ENCODE measurements around the gene MEA1. TPM values are rescaled to one million over a fixed set of nuclear protein-coding genes. Genes with fewer than 3 reads are reported as not detected.

The MEA1 gene
- total RNA-seq, 1 experiment from 2014 or later = 64.8 TPM

- H4K20me1 ChIP-seq (ENCODE audit: insufficient read depth) = no peaks in the 10 kb centered on the region
- peak overlapping the region; percentile 52 for H3K27ac ChIP-seq (ENCODE audit: low read depth, low read length)
- no peaks in the 10 kb centered on the region for H3K27me3 ChIP-seq (ENCODE audit: insufficient read depth, low read length)
- peak; percentile 15; the same call in 1 of the 2 replicates for TF ChIP-seq POLR2AphosphoS5 (IDR thresholded peaks at IDR 0.05; ENCODE audit: low read depth, low read length)
- TF ChIP-seq ZBTB33 (IDR thresholded peaks at IDR 0.05; ENCODE audit: extremely low read depth, insufficient replicate concordance, low read length) = no peak
- no peak for TF ChIP-seq SP1 (IDR thresholded peaks at IDR 0.05; ENCODE audit: low read depth)
- TF ChIP-seq ATF3 (IDR thresholded peaks at IDR 0.05) = no peak
- TF ChIP-seq FOSL1 (IDR thresholded peaks at IDR 0.05; ENCODE audit: low read depth) = no peak
- no peak for TF ChIP-seq POLR2A (IDR thresholded peaks at IDR 0.05; ENCODE audit: borderline replicate concordance, extremely low read depth, insufficient read depth, insufficient read length)
- TF ChIP-seq, protein P1, sequence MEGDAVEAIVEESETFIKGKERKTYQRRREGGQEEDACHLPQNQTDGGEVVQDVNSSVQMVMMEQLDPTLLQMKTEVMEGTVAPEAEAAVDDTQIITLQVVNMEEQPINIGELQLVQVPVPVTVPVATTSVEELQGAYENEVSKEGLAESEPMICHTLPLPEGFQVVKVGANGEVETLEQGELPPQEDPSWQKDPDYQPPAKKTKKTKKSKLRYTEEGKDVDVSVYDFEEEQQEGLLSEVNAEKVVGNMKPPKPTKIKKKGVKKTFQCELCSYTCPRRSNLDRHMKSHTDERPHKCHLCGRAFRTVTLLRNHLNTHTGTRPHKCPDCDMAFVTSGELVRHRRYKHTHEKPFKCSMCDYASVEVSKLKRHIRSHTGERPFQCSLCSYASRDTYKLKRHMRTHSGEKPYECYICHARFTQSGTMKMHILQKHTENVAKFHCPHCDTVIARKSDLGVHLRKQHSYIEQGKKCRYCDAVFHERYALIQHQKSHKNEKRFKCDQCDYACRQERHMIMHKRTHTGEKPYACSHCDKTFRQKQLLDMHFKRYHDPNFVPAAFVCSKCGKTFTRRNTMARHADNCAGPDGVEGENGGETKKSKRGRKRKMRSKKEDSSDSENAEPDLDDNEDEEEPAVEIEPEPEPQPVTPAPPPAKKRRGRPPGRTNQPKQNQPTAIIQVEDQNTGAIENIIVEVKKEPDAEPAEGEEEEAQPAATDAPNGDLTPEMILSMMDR (IDR thresholded peaks at IDR 0.05 in 2 of 3, conservative IDR thresholded peaks at IDR 0.05 in 1 of 3; ENCODE audit: borderline replicate concordance in 1 of 3, insufficient read depth in 1 of 3, low read depth in 2 of 3, low read length in 2 of 3) = no peak
- TF ChIP-seq JUND (IDR thresholded peaks at IDR 0.05) = no peak
- peak overlapping the region; percentile 84 for H3K9ac ChIP-seq (ENCODE audit: low read length)
- H3K9me2 ChIP-seq (ENCODE audit: insufficient read depth) = no peaks in the 10 kb centered on the region
- intact Hi-C loops (cut with micrococcal nuclease) = loop anchor here (5.0 kb wide), 2 partner anchors 44 to 256 kb away; partner anchors contain the start of genes KLC4 and MRPL2
- H3K79me2 ChIP-seq (ENCODE audit: insufficient read depth, low read length) = peaks cover 46% of the 10 kb centered on the region
- peaks cover 7 to 20% of the 10 kb centered on the region in 2 experiments; a peak in 2 of 4 replicates for H3K4me1 ChIP-seq (ENCODE audit: control insufficient read depth in 1 of 2, insufficient read depth in 2 of 2, low read length in 2 of 2)
- H2AFZ ChIP-seq (ENCODE audit: low read depth, low read length, poor library complexity, severe bottlenecking) = peak overlapping the region; percentile 64
- peak overlapping the region; percentile 91 to 99 for H3K4me3 ChIP-seq (replicated peaks in 1 of 2; ENCODE audit: low read depth in 1 of 2, low read length in 2 of 2)
- H3K4me2 ChIP-seq (ENCODE audit: low read length) = peak overlapping the region; percentile 79
- BruUV-seq (replicated peaks) = no TSS peak
- ATAC-seq (peak; percentile 29), DNase-seq (ENCODE audit: low read depth, low spot score) (no peak)
- ChIA-PET POLR2A (interaction anchor here (0.8 to 2.0 kb wide), 8 partner anchors 11 to 131 kb away, joined by 3 to 14 read pairs (median 6); partner anchors contain the start of genes CUL7, KLC4, MRPL2 and PPP2R5D), CTCF (interaction anchor here (2.0 kb wide), 1 partner anchor 29 kb away, joined by 5 read pairs; the partner anchor contains the start of gene PPP2R5D), RAD21 (ENCODE audit: low non-redundant PET in 1 of 2, low total read pairs in 2 of 2, uncharacterized antibody in 2 of 2, unreplicated experiment in 2 of 2) (interaction anchor here in 1 of 2 experiments (0.9 kb wide), 1 partner anchor 9 kb away, joined by 3 read pairs; no protein-coding TSS in a partner anchor)
- H3K9me3 ChIP-seq (ENCODE audit: control insufficient read depth in 1 of 2, insufficient read depth in 1 of 2, low read depth in 1 of 2, low read length in 2 of 2) = no peaks in the 10 kb centered on the region
- H3K36me3 ChIP-seq (ENCODE audit: control insufficient read depth in 1 of 2, insufficient read depth in 2 of 2, low read length in 2 of 2) = peaks cover 29 to 35% of the 10 kb centered on the region in 2 experiments
Observed at GRCh38 chr6:43013097-43013842, 476 bp downstream of the MEA1 start.
